GM19328 (cell line): ENCODE data around the gene EXOC1.
A peak's percentile ranks its signal among the peaks of the same experiment; 100 is the strongest.

ENCODE experiments used
- ATAC-seq: cut with Tn5 transposase; IDR thresholded peaks from one replicate; pipeline ENCODE4 v1.9.1; 2021; ENCODE audit warnings: mild to moderate bottlenecking, moderate library complexity; ENCODE audit not compliant: unreplicated experiment

EXOC1 gene

DNA sequence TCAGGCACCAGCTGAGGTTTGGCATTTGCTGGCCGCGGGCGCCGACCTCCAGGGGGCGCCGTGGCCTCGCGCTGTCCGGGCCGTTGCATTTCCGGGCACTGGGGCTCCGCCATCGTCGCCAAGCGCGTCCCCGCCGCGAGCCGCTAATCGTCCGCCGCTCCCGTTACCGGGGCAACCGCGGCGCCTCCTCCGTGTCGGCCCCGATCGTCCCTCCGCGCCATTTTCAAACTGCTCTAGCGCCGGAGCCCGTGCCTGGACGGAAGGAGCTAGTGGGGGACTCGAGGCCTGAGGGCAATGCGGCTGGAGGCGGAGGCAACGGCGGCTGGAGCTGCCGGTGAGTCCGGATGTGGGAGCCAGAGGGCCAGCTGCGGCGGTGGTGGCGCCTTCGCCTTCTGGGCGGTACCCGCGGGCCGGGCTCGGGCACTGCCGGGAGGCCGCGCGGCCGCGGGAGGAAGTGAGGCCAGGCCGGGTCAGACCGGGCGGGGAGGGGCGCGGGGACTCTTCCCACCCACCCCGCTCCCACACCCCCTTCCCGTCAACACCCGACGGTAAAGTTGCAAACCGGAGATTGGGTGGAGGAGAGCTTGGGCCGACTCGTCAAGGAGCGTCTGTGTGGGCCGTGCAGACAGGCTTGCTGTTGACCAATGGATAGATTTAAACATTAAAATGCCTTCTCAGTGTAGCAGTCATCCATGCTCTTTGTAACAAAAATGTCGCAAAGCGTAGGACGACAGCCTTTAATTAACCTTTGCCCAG is 95.5 kb downstream of the EXOC1 start, which contains the start of gene CEP135:
TSS of gene CEP135 (plus strand) at position 220 of the 756 bp plus-strand sequence. CDS start 3,186 bp downstream, outside the sequence.
- peak; percentile 77 for ATAC-seq

DNA sequence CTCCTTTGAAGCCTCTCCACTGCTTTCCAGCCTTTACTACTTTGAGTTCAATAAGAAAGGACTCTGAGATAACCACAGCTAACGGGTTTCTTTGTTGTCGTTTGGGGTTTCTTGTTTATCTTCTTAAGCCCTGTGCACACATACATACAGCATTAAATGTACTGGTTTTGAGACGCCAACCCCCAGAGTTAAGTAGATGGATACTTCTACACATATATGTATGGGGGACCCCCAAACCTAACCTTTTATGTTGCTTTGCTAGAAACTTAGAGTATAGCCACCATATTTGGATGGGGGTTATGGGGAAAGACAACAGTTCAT is 96.0 kb downstream of the EXOC1 start:
- ATAC-seq: no peak

DNA sequence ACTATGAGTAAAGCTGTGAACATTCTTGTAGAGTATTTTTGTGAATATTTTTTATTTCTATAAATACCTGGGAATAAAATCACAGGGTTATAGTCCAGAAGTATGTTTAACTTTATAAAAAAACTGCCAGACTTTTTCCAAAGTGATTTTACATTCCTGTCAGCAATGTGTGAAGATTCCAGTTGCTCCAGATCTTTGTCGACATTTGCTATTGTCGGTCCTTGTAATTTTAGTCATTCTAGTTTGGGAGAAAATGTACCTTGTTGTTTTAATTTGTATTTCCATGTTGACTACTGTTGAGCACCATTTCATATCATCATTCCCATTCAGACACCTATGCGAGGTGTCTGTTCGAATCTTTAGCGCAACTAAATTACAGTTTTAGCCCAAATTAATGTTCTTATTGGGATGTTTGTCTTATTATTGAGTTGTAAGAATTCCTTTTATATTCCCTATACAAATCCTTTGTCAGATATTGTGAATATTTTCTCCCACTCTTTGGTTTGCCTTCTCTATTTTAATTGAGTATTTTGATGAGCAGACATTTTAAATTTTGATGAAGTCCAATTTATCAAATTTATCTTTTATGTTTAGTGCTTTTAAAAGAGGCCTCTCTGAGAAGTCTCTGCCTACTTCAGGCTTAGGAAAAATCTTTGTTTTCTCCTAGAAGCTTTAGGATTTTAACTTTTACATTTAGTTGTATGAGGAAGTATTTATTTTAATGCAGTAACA is 97.9 kb downstream of the EXOC1 start:
- no peak for ATAC-seq
